Measurements from ENCODE around the gene C1QL2. TPM values are rescaled to one million over a fixed set of nuclear protein-coding genes. Genes with fewer than 3 reads are reported as not detected.

C1QL2 gene
- total and polyA plus RNA-seq, 4 donors = 0.03 to 0.31 TPM; not detected in 2

- DNase-seq (no peak), ATAC-seq (ENCODE audit: insufficient read depth, low FRiP score) (no peak)
- Histone ChIP-seq H3K36me3 (ENCODE audit: control insufficient read depth in 4 of 4, insufficient read depth in 4 of 4, low read length in 4 of 4) (no peaks in the 10 kb centered on the region), H3K9me3 (ENCODE audit: control insufficient read depth in 4 of 4, insufficient read depth in 3 of 4, low read length in 3 of 4) (no peaks in the 10 kb centered on the region), H3K27me3 (ENCODE audit: control insufficient read depth in 3 of 3, insufficient read depth in 3 of 3, low read length in 2 of 3) (no peaks in the 10 kb centered on the region), H3K4me3 (no peak overlapping the region), H3K9ac (ENCODE audit: insufficient read depth in 1 of 2, low read length in 2 of 2) (no peak overlapping the region), H3K27ac (ENCODE audit: low read depth in 1 of 2, low read length in 1 of 2) (no peak overlapping the region), H3K4me1 (ENCODE audit: control insufficient read depth in 5 of 5, insufficient read depth in 5 of 5, low read length in 5 of 5) (no peaks in the 10 kb centered on the region)
- 85 to 95% methylated on average over 12 of the region's 12 CpGs for WGBS, 2 donors
- TF ChIP-seq, protein P1, sequence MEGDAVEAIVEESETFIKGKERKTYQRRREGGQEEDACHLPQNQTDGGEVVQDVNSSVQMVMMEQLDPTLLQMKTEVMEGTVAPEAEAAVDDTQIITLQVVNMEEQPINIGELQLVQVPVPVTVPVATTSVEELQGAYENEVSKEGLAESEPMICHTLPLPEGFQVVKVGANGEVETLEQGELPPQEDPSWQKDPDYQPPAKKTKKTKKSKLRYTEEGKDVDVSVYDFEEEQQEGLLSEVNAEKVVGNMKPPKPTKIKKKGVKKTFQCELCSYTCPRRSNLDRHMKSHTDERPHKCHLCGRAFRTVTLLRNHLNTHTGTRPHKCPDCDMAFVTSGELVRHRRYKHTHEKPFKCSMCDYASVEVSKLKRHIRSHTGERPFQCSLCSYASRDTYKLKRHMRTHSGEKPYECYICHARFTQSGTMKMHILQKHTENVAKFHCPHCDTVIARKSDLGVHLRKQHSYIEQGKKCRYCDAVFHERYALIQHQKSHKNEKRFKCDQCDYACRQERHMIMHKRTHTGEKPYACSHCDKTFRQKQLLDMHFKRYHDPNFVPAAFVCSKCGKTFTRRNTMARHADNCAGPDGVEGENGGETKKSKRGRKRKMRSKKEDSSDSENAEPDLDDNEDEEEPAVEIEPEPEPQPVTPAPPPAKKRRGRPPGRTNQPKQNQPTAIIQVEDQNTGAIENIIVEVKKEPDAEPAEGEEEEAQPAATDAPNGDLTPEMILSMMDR (IDR thresholded peaks at IDR 0.05; ENCODE audit: control extremely low read depth, extremely low read depth) = no peak
Observed at GRCh38 chr2:119177171-119177837, 18.8 kb upstream of the C1QL2 start.

- Histone ChIP-seq H3K27me3 (ENCODE audit: control insufficient read depth in 3 of 3, insufficient read depth in 3 of 3, low read length in 2 of 3) (no peaks in the 10 kb centered on the region), H3K9ac (ENCODE audit: insufficient read depth in 1 of 2, low read length in 2 of 2) (no peak overlapping the region), H3K36me3 (ENCODE audit: control insufficient read depth in 4 of 4, insufficient read depth in 4 of 4, low read length in 4 of 4) (no peaks in the 10 kb centered on the region), H3K4me3 (no peak overlapping the region), H3K27ac (ENCODE audit: low read depth in 1 of 2, low read length in 1 of 2) (no peak overlapping the region), H3K9me3 (ENCODE audit: control insufficient read depth in 4 of 4, insufficient read depth in 3 of 4, low read length in 3 of 4) (no peaks in the 10 kb centered on the region), H3K4me1 (ENCODE audit: control insufficient read depth in 5 of 5, insufficient read depth in 5 of 5, low read length in 5 of 5) (no peaks in the 10 kb centered on the region)
- DNase-seq (no peak), ATAC-seq (ENCODE audit: insufficient read depth, low FRiP score) (no peak)
- TF ChIP-seq, protein P1 (IDR thresholded peaks at IDR 0.05; ENCODE audit: control extremely low read depth, extremely low read depth) = no peak
- 74 to 84% methylated on average over 10 of the region's 10 CpGs for WGBS, 2 donors
Observed at GRCh38 chr2:119175517-119175916, 17.0 kb upstream of the C1QL2 start.

DNA sequence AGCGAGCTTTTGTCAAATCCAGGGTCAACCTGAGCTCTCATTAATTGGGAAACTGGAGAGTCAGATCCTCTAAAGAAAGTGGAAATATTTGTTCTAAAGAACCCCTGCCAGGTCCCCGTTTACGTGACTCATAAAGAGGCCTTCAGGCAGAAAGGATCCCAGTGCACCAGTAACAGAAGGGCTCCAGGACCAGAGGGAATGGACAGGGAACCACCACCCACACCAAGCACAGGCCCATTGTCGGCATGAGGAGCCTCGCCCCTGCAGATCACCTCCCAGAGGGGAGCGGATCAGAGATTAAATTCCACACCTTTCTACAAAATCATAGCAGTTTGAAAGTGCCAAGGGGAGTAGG is 16.4 kb upstream of the C1QL2 start:
- 84 to 89% methylated on average over 6 of the region's 6 CpGs for whole genome bisulfite sequencing, 2 donors
- DNase-seq (no peak), ATAC-seq (ENCODE audit: insufficient read depth, low FRiP score) (no peak)
- no peaks in the 10 kb centered on the region for H3K9me3 ChIP-seq (ENCODE audit: control insufficient read depth in 4 of 4, insufficient read depth in 3 of 4, low read length in 3 of 4)
- no peak overlapping the region for H3K9ac ChIP-seq (ENCODE audit: insufficient read depth in 1 of 2, low read length in 2 of 2)
- H3K4me1 ChIP-seq (ENCODE audit: control insufficient read depth in 5 of 5, insufficient read depth in 5 of 5, low read length in 5 of 5) = no peaks in the 10 kb centered on the region
- H3K4me3 ChIP-seq = no peak overlapping the region
- H3K27me3 ChIP-seq (ENCODE audit: control insufficient read depth in 3 of 3, insufficient read depth in 3 of 3, low read length in 2 of 3) = no peaks in the 10 kb centered on the region
- H3K36me3 ChIP-seq (ENCODE audit: control insufficient read depth in 4 of 4, insufficient read depth in 4 of 4, low read length in 4 of 4) = no peaks in the 10 kb centered on the region
- TF ChIP-seq, protein P1 (IDR thresholded peaks at IDR 0.05; ENCODE audit: control extremely low read depth, extremely low read depth) = no peak
- H3K27ac ChIP-seq (ENCODE audit: low read depth in 1 of 2, low read length in 1 of 2) = no peak overlapping the region
